IPS DF 6.9 (cell line): ENCODE results near the gene C11orf65.

Experiments used
- DNase-seq: peaks from one replicate; pipeline ENCODE4 v3.0.0-alpha.2; 2013; ENCODE audit warnings: low read depth, low spot score
- H3K27ac ChIP-seq: one replicate; pipeline ENCODE4 v1.5.1; 2013; ENCODE audit warnings: low read length, control low read depth
- H3K27me3 ChIP-seq: 2 replicates; pipeline ENCODE4 v1.6.1; 2013; ENCODE audit warnings: mild to moderate bottlenecking, low read length; ENCODE audit not compliant: control insufficient read depth, insufficient read depth
- H3K36me3 ChIP-seq: 2 replicates; pipeline ENCODE4 v1.6.1; 2013; ENCODE audit warnings: low read length; ENCODE audit not compliant: control insufficient read depth, insufficient read depth
- H3K4me1 ChIP-seq: 2 replicates; pipeline ENCODE4 v1.6.1; 2013; ENCODE audit warnings: low read length; ENCODE audit not compliant: control insufficient read depth, insufficient read depth
- H3K4me3 ChIP-seq: 2 replicates; pipeline ENCODE4 v1.5.1; 2013; ENCODE audit warnings: mild to moderate bottlenecking, low read length
- H3K9me3 ChIP-seq: 2 replicates; pipeline ENCODE4 v1.6.1; 2013; ENCODE audit warnings: low read length, inconsistent platforms; ENCODE audit not compliant: control insufficient read depth, insufficient read depth
- WGBS: extraction: QIAGEN DNeasy Blood & Tissue Kit; methylation state at CpG from one replicate; pipeline ENCODE4 v1.1.7; 2013; ENCODE audit warnings: mixed read lengths, missing lambda C conversion rate; ENCODE audit not compliant: insufficient read length, insufficient coverage; 5-methylcytosine and 5-hydroxymethylcytosine counted together

C11orf65 gene

GRCh38 chr11:108498046-108498815, 30.9 kb upstream of the C11orf65 start, which contains the start of gene POGLUT3:
Gene POGLUT3 (minus strand): TSS chr11:108498384. CDS start chr11:108498366, 18 bp downstream.
- Histone ChIP-seq H3K4me1 (no peaks in the 10 kb centered on the region; the same call in 1 of the 2 replicates), H3K27ac (no peak within 1 kb of the TSS), H3K9me3 (no peaks in the 10 kb centered on the region), H3K36me3 (no peaks in the 10 kb centered on the region), H3K4me3 (peak within 1 kb of the TSS; percentile 59; the same call in 1 of the 2 replicates), H3K27me3 (no peaks in the 10 kb centered on the region)
- no peak for DNase-seq
- WGBS, result no CpG with 5 or more reads among the region's 84 CpGs

- H3K4me1 ChIP-seq, result no peaks in the 10 kb centered on the region; the same call in 1 of the 2 replicates
- no CpG with 5 or more reads among the region's 30 CpGs for WGBS
- no peaks in the 10 kb centered on the region for H3K27me3 ChIP-seq
- H3K9me3 ChIP-seq, result no peaks in the 10 kb centered on the region
- no peak overlapping the region for H3K27ac ChIP-seq
- DNase-seq, result peak; percentile 74
- H3K4me3 ChIP-seq, result peak overlapping the region; percentile 59; the same call in 1 of the 2 replicates
- no peaks in the 10 kb centered on the region for H3K36me3 ChIP-seq
Observed at GRCh38 chr11:108497317-108498045, 30.2 kb upstream of the C11orf65 start.

- no peak for DNase-seq
- no CpG with 5 or more reads among the region's 7 CpGs for WGBS
- no peaks in the 10 kb centered on the region; the same call in 1 of the 2 replicates for H3K4me1 ChIP-seq
- no peak overlapping the region for H3K4me3 ChIP-seq
- no peaks in the 10 kb centered on the region for H3K27me3 ChIP-seq
- no peaks in the 10 kb centered on the region for H3K9me3 ChIP-seq
- no peaks in the 10 kb centered on the region for H3K36me3 ChIP-seq
- H3K27ac ChIP-seq, result no peak overlapping the region
Observed at GRCh38 chr11:108496643-108497256, 29.4 kb upstream of the C11orf65 start.

- H3K36me3 ChIP-seq, result no peaks in the 10 kb centered on the region
- H3K9me3 ChIP-seq, result no peaks in the 10 kb centered on the region
- no peak overlapping the region for H3K4me3 ChIP-seq
- H3K27ac ChIP-seq, result no peak overlapping the region
- no CpG with 5 or more reads among the region's 3 CpGs for WGBS
- DNase-seq, result no peak
- H3K4me1 ChIP-seq, result no peaks in the 10 kb centered on the region; the same call in 1 of the 2 replicates
- no peaks in the 10 kb centered on the region for H3K27me3 ChIP-seq
Observed at GRCh38 chr11:108495326-108495725, 28.0 kb upstream of the C11orf65 start.

- DNase-seq, result no peak
Observed at GRCh38 chr11:108494182-108494581, 26.9 kb upstream of the C11orf65 start.

GRCh38 chr11:108491936-108492335, 24.6 kb upstream of the C11orf65 start:
- H3K27me3 ChIP-seq, result no peaks in the 10 kb centered on the region
- no peak for DNase-seq
- H3K36me3 ChIP-seq, result no peaks in the 10 kb centered on the region
- no CpG with 5 or more reads among the region's 3 CpGs for WGBS
- no peak overlapping the region for H3K4me3 ChIP-seq
- H3K4me1 ChIP-seq, result no peaks in the 10 kb centered on the region; the same call in 1 of the 2 replicates
- no peak overlapping the region for H3K27ac ChIP-seq
- no peaks in the 10 kb centered on the region for H3K9me3 ChIP-seq

More at GRCh38 chr11:108494182-108494581, 26.9 kb upstream of the C11orf65 start:
- Histone ChIP-seq H3K9me3 (no peaks in the 10 kb centered on the region), H3K36me3 (no peaks in the 10 kb centered on the region), H3K4me3 (no peak overlapping the region), H3K27me3 (no peaks in the 10 kb centered on the region), H3K4me1 (no peaks in the 10 kb centered on the region; the same call in 1 of the 2 replicates), H3K27ac (no peak overlapping the region)
- WGBS, result no CpG with 5 or more reads among the region's 6 CpGs

- no peak overlapping the region for H3K27ac ChIP-seq
- WGBS, result no CpG with 5 or more reads among the region's 3 CpGs
- no peak for DNase-seq
- H3K4me3 ChIP-seq, result no peak overlapping the region
- H3K4me1 ChIP-seq, result no peaks in the 10 kb centered on the region
- no peaks in the 10 kb centered on the region for H3K9me3 ChIP-seq
- no peaks in the 10 kb centered on the region for H3K27me3 ChIP-seq
- H3K36me3 ChIP-seq, result no peaks in the 10 kb centered on the region; the same call in 1 of the 2 replicates
Observed at GRCh38 chr11:108486828-108487227, 19.5 kb upstream of the C11orf65 start.

GRCh38 chr11:108486331-108486730, 19.0 kb upstream of the C11orf65 start:
- Histone ChIP-seq H3K27me3 (no peaks in the 10 kb centered on the region), H3K4me3 (no peak overlapping the region), H3K27ac (no peak overlapping the region), H3K36me3 (no peaks in the 10 kb centered on the region; the same call in 1 of the 2 replicates), H3K4me1 (no peaks in the 10 kb centered on the region), H3K9me3 (no peaks in the 10 kb centered on the region)
- no peak for DNase-seq
- no CpG with 5 or more reads among the region's 3 CpGs for WGBS

- H3K4me1 ChIP-seq, result no peaks in the 10 kb centered on the region
- H3K9me3 ChIP-seq, result no peaks in the 10 kb centered on the region
- no peak overlapping the region for H3K27ac ChIP-seq
- H3K27me3 ChIP-seq, result no peaks in the 10 kb centered on the region
- DNase-seq, result no peak
- no peak overlapping the region for H3K4me3 ChIP-seq
- H3K36me3 ChIP-seq, result no peaks in the 10 kb centered on the region; the same call in 1 of the 2 replicates
Observed at GRCh38 chr11:108483163-108483562, 15.8 kb upstream of the C11orf65 start.
